Lower leg skin (tissue), 3 donors: ENCODE measurements around the gene EHD1.

Source experiments
- CTCF ChIP-seq, 3 donors: fragments of 450-650 bp; IDR thresholded peaks; one replicate each; pipeline ENCODE4 v1.5.1; 2016; ENCODE audit warnings: antibody characterized with exemption in 3 of 3, mild to moderate bottlenecking in 3 of 3, moderate library complexity in 2 of 3
- POLR2A ChIP-seq, 2 donors: fragments of 450-650 bp; IDR thresholded peaks; one replicate each; pipeline ENCODE4 v1.6.1; 2016 to 2017; ENCODE audit warnings: antibody characterized with exemption in 2 of 2, mild to moderate bottlenecking in 1 of 2, moderate library complexity in 1 of 2

GRCh38 chr11:64866173-64866491 is 12.3 kb downstream of the EHD1 start:
- TF ChIP-seq CTCF (IDR thresholded peaks at IDR 0.05) (no peak), POLR2A (IDR thresholded peaks at IDR 0.05) (no peak)
